ENCODE measurements around the gene PCP2. TPM values are rescaled to one million over a fixed set of nuclear protein-coding genes. Genes with fewer than 3 reads are reported as not detected.

PCP2 gene
- total and polyA plus RNA-seq, 2 donors = 1.9 to 9.4 TPM

GRCh38 chr19:7625763-7626372, 7.7 kb downstream of the PCP2 start:
- WGBS = 98% methylated on average over 34 of the region's 34 CpGs
- H3K27ac ChIP-seq (ENCODE audit: low read depth in 1 of 2, low read length in 1 of 2) = no peak overlapping the region
- peaks cover 51 to 69% of the 10 kb centered on the region in 2 donors for H3K36me3 ChIP-seq (ENCODE audit: control insufficient read depth in 2 of 2, insufficient read depth in 2 of 2, low read length in 1 of 2)
- H3K27me3 ChIP-seq (ENCODE audit: control insufficient read depth in 2 of 2, insufficient read depth in 1 of 2, low read length in 1 of 2) = no peaks in the 10 kb centered on the region
- no peak overlapping the region for H3K4me3 ChIP-seq (ENCODE audit: low read length in 2 of 2)
- H3K9me3 ChIP-seq (ENCODE audit: control insufficient read depth in 2 of 2, insufficient read depth in 1 of 2, low read length in 1 of 2) = peaks cover 2 to 3% of the 10 kb centered on the region in 2 donors
- H3K4me1 ChIP-seq (ENCODE audit: control insufficient read depth in 2 of 2, insufficient read depth in 2 of 2, low read length in 2 of 2) = peaks cover 18 to 24% of the 10 kb centered on the region in 2 donors
- DNase-seq (ENCODE audit: low read depth in 6 of 9, low spot score in 9 of 9) = no peak

DNA sequence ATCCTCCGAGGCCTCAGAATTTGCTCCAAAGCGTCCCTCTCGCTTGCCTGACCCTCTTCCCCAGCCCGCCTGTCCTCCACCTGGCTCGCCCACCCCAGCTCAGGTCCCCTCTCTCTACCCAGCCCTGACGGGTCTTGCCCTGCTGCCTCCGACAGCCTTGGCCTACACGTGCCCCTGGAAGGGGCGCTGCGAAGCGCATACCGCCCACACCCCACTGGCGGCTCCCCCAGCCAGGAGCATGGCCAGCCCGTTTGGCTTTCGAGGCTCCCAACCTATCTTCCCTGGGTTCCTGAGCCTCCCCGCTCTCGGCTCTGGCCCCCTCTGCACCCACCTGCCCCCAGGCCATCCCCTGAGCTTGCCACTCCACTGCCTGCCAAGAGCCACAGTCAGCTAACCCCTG, 8.7 kb downstream of the PCP2 start:
- no peak for DNase-seq (ENCODE audit: low read depth in 6 of 9, low spot score in 9 of 9)
- Histone ChIP-seq H3K4me1 (ENCODE audit: control insufficient read depth in 2 of 2, insufficient read depth in 2 of 2, low read length in 2 of 2) (peaks cover 9 to 14% of the 10 kb centered on the region in 2 donors), H3K27me3 (ENCODE audit: control insufficient read depth in 2 of 2, insufficient read depth in 1 of 2, low read length in 1 of 2) (no peaks in the 10 kb centered on the region), H3K27ac (ENCODE audit: low read depth in 1 of 2, low read length in 1 of 2) (no peak overlapping the region), H3K4me3 (ENCODE audit: low read length in 2 of 2) (no peak overlapping the region), H3K36me3 (ENCODE audit: control insufficient read depth in 2 of 2, insufficient read depth in 2 of 2, low read length in 1 of 2) (peaks cover 62 to 80% of the 10 kb centered on the region in 2 donors), H3K9me3 (ENCODE audit: control insufficient read depth in 2 of 2, insufficient read depth in 1 of 2, low read length in 1 of 2) (peaks cover 2 to 3% of the 10 kb centered on the region in 2 donors)
- WGBS = 97% methylated on average over 17 of the region's 17 CpGs

GRCh38 chr19:7623725-7624603, 9.6 kb downstream of the PCP2 start:
- peaks cover 69 to 88% of the 10 kb centered on the region in 2 donors for H3K36me3 ChIP-seq (ENCODE audit: control insufficient read depth in 2 of 2, insufficient read depth in 2 of 2, low read length in 1 of 2)
- H3K27me3 ChIP-seq (ENCODE audit: control insufficient read depth in 2 of 2, insufficient read depth in 1 of 2, low read length in 1 of 2) = no peaks in the 10 kb centered on the region
- WGBS = 98% methylated on average over 39 of the region's 39 CpGs
- DNase-seq (ENCODE audit: low read depth in 6 of 9, low spot score in 9 of 9) = no peak
- H3K4me3 ChIP-seq (ENCODE audit: low read length in 2 of 2) = no peak overlapping the region
- no peak overlapping the region for H3K27ac ChIP-seq (ENCODE audit: low read depth in 1 of 2, low read length in 1 of 2)
- peaks cover 0 to 2% of the 10 kb centered on the region in 2 donors for H3K9me3 ChIP-seq (ENCODE audit: control insufficient read depth in 2 of 2, insufficient read depth in 1 of 2, low read length in 1 of 2)
- H3K4me1 ChIP-seq (ENCODE audit: control insufficient read depth in 2 of 2, insufficient read depth in 2 of 2, low read length in 2 of 2) = peaks cover 9 to 14% of the 10 kb centered on the region in 2 donors

DNA sequence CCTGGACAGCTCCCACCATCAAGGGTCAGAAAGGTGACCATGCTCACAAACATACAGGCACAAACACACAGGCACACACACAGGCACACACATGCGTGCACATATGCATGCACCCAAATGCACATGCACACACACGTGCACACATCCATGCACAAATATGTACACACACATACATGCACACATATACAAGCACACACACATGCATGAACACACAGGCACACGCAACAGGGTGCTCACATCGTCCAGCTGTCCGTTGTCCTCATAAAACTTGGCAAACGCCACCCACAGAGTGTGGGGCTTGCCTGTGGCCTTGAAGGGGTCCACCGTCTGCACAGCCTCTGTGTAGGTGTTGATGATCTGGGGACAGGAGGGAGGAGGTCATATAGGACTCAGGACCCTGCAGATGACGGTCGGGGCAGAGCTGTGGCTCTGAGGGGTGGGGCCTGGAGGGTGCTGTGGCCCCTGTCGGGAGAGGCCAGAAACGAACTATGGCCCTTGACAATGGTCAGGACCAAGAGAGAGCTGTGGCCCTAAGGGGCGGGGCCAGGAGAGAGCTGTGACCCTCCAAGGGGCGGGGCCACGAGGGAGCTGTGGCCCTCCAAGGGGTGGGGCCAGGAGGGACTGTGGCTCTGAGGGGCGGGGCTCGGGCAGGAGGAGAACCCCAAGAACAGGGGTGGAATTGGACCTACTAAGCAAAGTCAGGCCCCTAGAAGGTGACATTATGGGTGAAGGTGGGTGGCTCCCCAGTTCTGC, 10.4 kb downstream of the PCP2 start:
- no peak for DNase-seq (ENCODE audit: low read depth in 6 of 9, low spot score in 9 of 9)
- H3K27me3 ChIP-seq (ENCODE audit: control insufficient read depth in 2 of 2, insufficient read depth in 1 of 2, low read length in 1 of 2) = no peaks in the 10 kb centered on the region
- 96% methylated on average over 16 of the region's 16 CpGs for WGBS
- H3K4me3 ChIP-seq (ENCODE audit: low read length in 2 of 2) = no peak overlapping the region
- H3K36me3 ChIP-seq (ENCODE audit: control insufficient read depth in 2 of 2, insufficient read depth in 2 of 2, low read length in 1 of 2) = peaks cover 75 to 94% of the 10 kb centered on the region in 2 donors
- H3K4me1 ChIP-seq (ENCODE audit: control insufficient read depth in 2 of 2, insufficient read depth in 2 of 2, low read length in 2 of 2) = peaks cover 2 to 6% of the 10 kb centered on the region in 2 donors
- H3K9me3 ChIP-seq (ENCODE audit: control insufficient read depth in 2 of 2, insufficient read depth in 1 of 2, low read length in 1 of 2) = peaks cover 0 to 2% of the 10 kb centered on the region in 2 donors
- H3K27ac ChIP-seq (ENCODE audit: low read depth in 1 of 2, low read length in 1 of 2) = no peak overlapping the region

- no peak for DNase-seq (ENCODE audit: low read depth in 6 of 9, low spot score in 9 of 9)
- H3K27me3 ChIP-seq (ENCODE audit: control insufficient read depth in 2 of 2, insufficient read depth in 1 of 2, low read length in 1 of 2) = no peaks in the 10 kb centered on the region
- no peak overlapping the region for H3K27ac ChIP-seq (ENCODE audit: low read depth in 1 of 2, low read length in 1 of 2)
- WGBS = 98% methylated on average over 57 of the region's 57 CpGs
- peaks cover 0 to 3% of the 10 kb centered on the region in 2 donors for H3K9me3 ChIP-seq (ENCODE audit: control insufficient read depth in 2 of 2, insufficient read depth in 1 of 2, low read length in 1 of 2)
- H3K36me3 ChIP-seq (ENCODE audit: control insufficient read depth in 2 of 2, insufficient read depth in 2 of 2, low read length in 1 of 2) = peaks cover 60 to 84% of the 10 kb centered on the region in 2 donors
- no peaks in the 10 kb centered on the region for H3K4me1 ChIP-seq (ENCODE audit: control insufficient read depth in 2 of 2, insufficient read depth in 2 of 2, low read length in 2 of 2)
- H3K4me3 ChIP-seq (ENCODE audit: low read length in 2 of 2) = no peak overlapping the region
These were observed 12.8 kb downstream of the PCP2 start for GRCh38 chr19:7620442-7621412.

DNA sequence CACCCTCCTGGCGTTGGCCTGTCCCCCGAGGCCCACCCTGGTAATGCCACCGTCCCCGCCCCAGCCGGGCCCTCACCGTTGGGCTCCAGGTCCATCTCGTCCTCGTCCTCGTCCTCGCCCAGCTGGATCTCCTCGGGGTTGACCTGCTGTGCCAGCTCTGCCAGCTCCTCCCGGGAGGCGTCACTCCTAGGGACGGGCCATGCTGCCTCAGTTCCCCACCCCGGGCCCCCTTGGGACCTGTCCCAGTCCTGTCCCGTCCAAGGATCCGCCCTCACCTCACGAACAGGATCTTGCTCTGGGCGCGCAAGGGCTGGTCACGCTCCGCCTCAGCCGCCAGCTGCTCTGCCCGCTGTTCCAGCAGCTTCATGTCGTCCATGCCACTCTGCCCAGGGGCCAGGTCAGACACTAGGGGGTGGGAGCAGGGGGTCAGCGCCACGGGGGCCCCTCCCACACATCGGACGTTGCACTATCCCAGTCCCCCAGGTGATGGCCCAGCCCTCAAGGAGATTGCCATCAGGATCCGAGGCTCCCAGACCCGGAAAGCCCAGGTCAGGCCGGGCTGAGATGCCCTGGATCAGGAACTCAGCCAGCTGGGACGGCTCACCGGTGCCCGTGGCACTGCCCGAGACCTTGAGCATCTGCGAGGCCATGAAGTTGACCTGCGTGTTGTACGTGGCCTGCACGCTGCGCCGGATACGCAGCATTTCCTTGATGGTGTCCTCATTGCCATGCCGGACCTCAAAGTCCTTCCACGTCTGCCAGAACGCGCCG, 13.7 kb downstream of the PCP2 start:
- 98% methylated on average over 48 of the region's 48 CpGs for WGBS
- Histone ChIP-seq H3K36me3 (ENCODE audit: control insufficient read depth in 2 of 2, insufficient read depth in 2 of 2, low read length in 1 of 2) (peaks cover 58 to 76% of the 10 kb centered on the region in 2 donors), H3K9me3 (ENCODE audit: control insufficient read depth in 2 of 2, insufficient read depth in 1 of 2, low read length in 1 of 2) (peaks cover 0 to 3% of the 10 kb centered on the region in 2 donors), H3K27me3 (ENCODE audit: control insufficient read depth in 2 of 2, insufficient read depth in 1 of 2, low read length in 1 of 2) (no peaks in the 10 kb centered on the region), H3K4me1 (ENCODE audit: control insufficient read depth in 2 of 2, insufficient read depth in 2 of 2, low read length in 2 of 2) (no peaks in the 10 kb centered on the region), H3K27ac (ENCODE audit: low read depth in 1 of 2, low read length in 1 of 2) (no peak overlapping the region), H3K4me3 (ENCODE audit: low read length in 2 of 2) (no peak overlapping the region)
- no peak for DNase-seq (ENCODE audit: low read depth in 6 of 9, low spot score in 9 of 9)

DNA sequence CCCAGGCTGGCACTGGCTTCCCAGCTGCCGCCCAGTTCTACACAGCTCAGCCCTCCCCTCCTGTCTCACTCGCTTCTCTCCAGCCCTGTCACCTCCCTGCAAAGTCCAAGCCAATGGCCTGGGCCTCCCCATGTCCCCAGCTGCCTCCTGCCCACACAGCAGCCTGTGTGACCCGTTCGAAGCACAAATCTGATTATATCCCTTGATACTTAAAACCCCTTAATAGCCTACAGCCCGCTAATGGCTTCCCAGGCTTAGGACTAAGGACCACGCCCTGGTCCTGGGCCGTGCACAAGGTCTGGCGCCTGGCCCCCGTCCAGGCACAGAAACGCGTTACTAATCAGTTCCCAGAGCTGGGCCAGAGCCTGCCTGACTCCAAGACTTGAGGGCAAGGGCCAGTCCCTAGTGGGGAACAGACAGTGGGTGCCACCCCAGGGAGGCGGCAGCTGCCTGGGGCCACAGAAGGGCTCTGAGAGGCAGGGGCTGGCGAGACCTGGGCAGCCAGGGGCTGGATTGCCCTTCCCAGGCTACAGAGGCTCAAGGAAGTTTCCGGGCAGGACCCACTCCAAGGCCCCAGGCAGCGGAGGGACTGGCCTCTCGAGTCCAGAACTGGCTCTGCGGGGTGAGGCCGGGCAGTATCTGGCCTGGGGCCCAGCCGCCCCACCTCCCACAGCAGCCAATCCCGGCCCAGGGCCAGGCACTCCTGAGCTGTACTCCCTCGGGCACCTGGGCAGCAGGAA, 14.6 kb downstream of the PCP2 start:
- H3K4me1 ChIP-seq (ENCODE audit: control insufficient read depth in 2 of 2, insufficient read depth in 2 of 2, low read length in 2 of 2) = no peaks in the 10 kb centered on the region
- DNase-seq (ENCODE audit: low read depth in 6 of 9, low spot score in 9 of 9) = no peak
- H3K4me3 ChIP-seq (ENCODE audit: low read length in 2 of 2) = no peak overlapping the region
- H3K27me3 ChIP-seq (ENCODE audit: control insufficient read depth in 2 of 2, insufficient read depth in 1 of 2, low read length in 1 of 2) = no peaks in the 10 kb centered on the region
- 95% methylated on average over 21 of the region's 21 CpGs for WGBS
- H3K27ac ChIP-seq (ENCODE audit: low read depth in 1 of 2, low read length in 1 of 2) = no peak overlapping the region
- H3K36me3 ChIP-seq (ENCODE audit: control insufficient read depth in 2 of 2, insufficient read depth in 2 of 2, low read length in 1 of 2) = peaks cover 52 to 66% of the 10 kb centered on the region in 2 donors
- peaks cover 0 to 3% of the 10 kb centered on the region in 2 donors for H3K9me3 ChIP-seq (ENCODE audit: control insufficient read depth in 2 of 2, insufficient read depth in 1 of 2, low read length in 1 of 2)
